Activated gamma-delta T cell (primary cell): Measurements from ENCODE around the gene TTYH1.
A peak's percentile ranks its signal among the peaks of the same experiment; 100 is the strongest.
"Not testable (repeated sequence)": the region's sequence is repeated elsewhere in the genome, so short reads cannot be mapped to it uniquely, and the experiment has no call there.

ENCODE experiments used
- DNase-seq: peaks from one replicate; lab custom pipeline; 2025; lab: John Stamatoyannopoulos, UW

The TTYH1 gene

GRCh38 chr19:54440641-54441040 is 25.4 kb downstream of the TTYH1 start:
- DNase-seq, result no peak

GRCh38 chr19:54444737-54445136 is 29.5 kb downstream of the TTYH1 start:
- no peak for DNase-seq

GRCh38 chr19:54446349-54446748 is 31.1 kb downstream of the TTYH1 start:
- not testable (repeated sequence) for DNase-seq

- no peak for DNase-seq
Observed at GRCh38 chr19:54448040-54448773, 32.9 kb downstream of the TTYH1 start.

- DNase-seq, result peak; percentile 97
Observed at GRCh38 chr19:54448774-54449700, 33.8 kb downstream of the TTYH1 start, which contains the start of gene LENG8. LENG8 (plus strand) TSS chr19:54449199; CDS start chr19:54451345, 2,146 bp downstream.

- DNase-seq, result no peak
Observed at GRCh38 chr19:54449701-54450069, 34.4 kb downstream of the TTYH1 start.

GRCh38 chr19:54451331-54451871 is 36.1 kb downstream of the TTYH1 start:
- no peak for DNase-seq

GRCh38 chr19:54451997-54452396 is 36.7 kb downstream of the TTYH1 start:
- no peak for DNase-seq

- DNase-seq, result no peak
Observed at GRCh38 chr19:54452626-54453025, 37.4 kb downstream of the TTYH1 start.

GRCh38 chr19:54453921-54454780 is 38.9 kb downstream of the TTYH1 start:
- no peak for DNase-seq

- no peak for DNase-seq
Observed at GRCh38 chr19:54454781-54455675, 39.8 kb downstream of the TTYH1 start.

GRCh38 chr19:54455786-54456422 is 40.6 kb downstream of the TTYH1 start:
- DNase-seq, result no peak

GRCh38 chr19:54456423-54457373 is 41.4 kb downstream of the TTYH1 start:
- DNase-seq, result no peak

- no peak for DNase-seq
Observed at GRCh38 chr19:54457773-54458647, 42.7 kb downstream of the TTYH1 start.

GRCh38 chr19:54458648-54459281 is 43.5 kb downstream of the TTYH1 start:
- DNase-seq, result no peak

- no peak for DNase-seq
Observed at GRCh38 chr19:54459282-54460229, 44.3 kb downstream of the TTYH1 start.
